H1 (cell line): ENCODE results near the gene PARP1. TPM values are rescaled to one million over a fixed set of nuclear protein-coding genes. Genes with fewer than 3 reads are reported as not detected.

ENCODE experiments used
- CBX5 ChIP-seq: fragments of 300-800, 300-1000 bp; sonication (generic); IDR thresholded peaks from 2 replicates; pipeline ENCODE4 v1.7.1; 2016; ENCODE audit warnings: antibody characterized with exemption, low read length, low read depth
- POLR2AphosphoS5 ChIP-seq: IDR thresholded peaks from 2 replicates; pipeline ENCODE4 v1.6.1; 2011; ENCODE audit warnings: low read depth, low read length
- SUZ12 ChIP-seq: fragments of 200-600 bp; sonication (generic); IDR thresholded peaks from 2 replicates; pipeline ENCODE4 v1.6.1; 2012; ENCODE audit warnings: mild to moderate bottlenecking, inconsistent platforms, low read length, moderate library complexity, mixed read lengths
- polyA plus RNA-seq, 7 experiments: library from polyadenylated mRNA; depleted of rRNA in 3 of 7; stranded (reverse) in 5 of 7; unstranded in 2 of 7; fragments of >200 nt in 5 of 7; fragments of 200-250 nt in 2 of 7; gene quantifications; 1 replicate in 5 of 7; 2 replicates in 1 of 7; 4 replicates in 1 of 7; pipeline versions ENCODE4 v1.2.1 to v1.2.3, GENCODE V29; 2011 to 2013; ENCODE audit warnings: missing spikeins in 2 of 7, mixed read lengths in 2 of 7
- total RNA-seq: library from RNA; stranded (reverse); fragmentation: NEBNext Ultra II Directional; extraction: Animal tissue kit (Norgen Biotek cat#: 25700); gene quantifications from 2 replicates; pipeline ENCODE4 v1.2.1, GENCODE V29; 2021

PARP1 gene
- total and polyA plus RNA-seq, 2 of the 8 experiments (the other 6 are each of a cell fraction or from before 2014, with no cell fraction given), result 416 to 441 TPM

DNA sequence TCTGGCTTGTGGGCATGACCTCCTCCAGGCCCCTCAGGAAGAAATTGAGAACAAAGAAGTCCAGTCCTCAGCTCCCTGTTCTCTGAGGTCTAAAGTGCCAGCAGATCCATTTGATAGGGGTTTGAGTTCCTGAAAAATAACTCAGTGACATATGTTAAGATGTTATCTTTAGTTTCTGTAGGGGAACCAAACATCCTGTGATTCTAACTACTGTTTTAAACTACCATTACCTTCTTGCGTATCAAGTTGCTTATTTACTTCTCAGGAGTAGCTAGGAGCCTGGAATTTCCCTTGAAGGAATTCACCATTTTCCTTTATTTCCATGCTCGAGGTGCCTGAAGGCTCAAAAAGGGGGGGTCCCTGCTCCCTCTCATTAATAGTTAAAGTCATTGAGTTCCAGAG lies 80.1 kb downstream of the PARP1 start (continued):
- TF ChIP-seq SUZ12 (no peak), POLR2AphosphoS5 (no peak), CBX5 (no peak)
